ENCODE results near the gene CENPM.
A peak's percentile ranks its signal among the peaks of the same experiment; 100 is the strongest.

CENPM gene

GRCh38 chr22:41917375-41917902 is 29.5 kb downstream of the CENPM start:
- peaks cover 9% of the 10 kb centered on the region for H3K4me1 ChIP-seq (ENCODE audit: insufficient read depth, low read length)
- H3K4me3 ChIP-seq (ENCODE audit: low read depth in 1 of 2, low read length in 2 of 2): no peak overlapping the region
- no peaks in the 10 kb centered on the region for H3K36me3 ChIP-seq (ENCODE audit: insufficient read depth, low read length)
- no peaks in the 10 kb centered on the region for H3K9me3 ChIP-seq (ENCODE audit: low read length)
- H3K27ac ChIP-seq (ENCODE audit: low read depth, low read length): no peak overlapping the region
- H3K27me3 ChIP-seq (ENCODE audit: control insufficient read depth in 1 of 2, insufficient read depth in 2 of 2, low read length in 2 of 2): peaks cover 35 to 74% of the 10 kb centered on the region in 2 donors
- H3K9ac ChIP-seq (ENCODE audit: low read length): no peak overlapping the region

- Histone ChIP-seq H3K4me3 (ENCODE audit: low read depth in 1 of 2, low read length in 2 of 2) (no peak overlapping the region), H3K4me1 (ENCODE audit: insufficient read depth, low read length) (peaks cover 9% of the 10 kb centered on the region), H3K27ac (ENCODE audit: low read depth, low read length) (no peak overlapping the region), H3K36me3 (ENCODE audit: insufficient read depth, low read length) (no peaks in the 10 kb centered on the region), H3K9ac (ENCODE audit: low read length) (no peak overlapping the region), H3K9me3 (ENCODE audit: low read length) (no peaks in the 10 kb centered on the region), H3K27me3 (ENCODE audit: control insufficient read depth in 1 of 2, insufficient read depth in 2 of 2, low read length in 2 of 2) (peaks cover 41 to 80% of the 10 kb centered on the region in 2 donors)
Measured at GRCh38 chr22:41916745-41917358, 30.1 kb downstream of the CENPM start.

- Histone ChIP-seq H3K9me3 (ENCODE audit: low read length) (no peaks in the 10 kb centered on the region), H3K4me1 (ENCODE audit: insufficient read depth, low read length) (peaks cover 13% of the 10 kb centered on the region), H3K4me3 (ENCODE audit: low read depth in 1 of 2, low read length in 2 of 2) (no peak overlapping the region), H3K27ac (ENCODE audit: low read depth, low read length) (no peak overlapping the region), H3K9ac (ENCODE audit: low read length) (no peak overlapping the region), H3K27me3 (ENCODE audit: control insufficient read depth in 1 of 2, insufficient read depth in 2 of 2, low read length in 2 of 2) (peaks cover 47 to 89% of the 10 kb centered on the region in 2 donors), H3K36me3 (ENCODE audit: insufficient read depth, low read length) (no peaks in the 10 kb centered on the region)
Measured at GRCh38 chr22:41915786-41916493, 31.0 kb downstream of the CENPM start.

GRCh38 chr22:41915035-41915785 is 31.7 kb downstream of the CENPM start, which contains the start of gene SHISA8:
SHISA8 (minus strand) TSS chr22:41915074; CDS start chr22:41914667, 407 bp downstream.
- Histone ChIP-seq H3K27ac (ENCODE audit: low read depth, low read length) (no peak within 1 kb of the TSS), H3K9me3 (ENCODE audit: low read length) (no peaks in the 10 kb centered on the region), H3K4me1 (ENCODE audit: insufficient read depth, low read length) (peaks cover 17% of the 10 kb centered on the region), H3K27me3 (ENCODE audit: control insufficient read depth in 1 of 2, insufficient read depth in 2 of 2, low read length in 2 of 2) (peaks cover 51 to 90% of the 10 kb centered on the region in 2 donors), H3K36me3 (ENCODE audit: insufficient read depth, low read length) (no peaks in the 10 kb centered on the region), H3K4me3 (ENCODE audit: low read depth in 1 of 2, low read length in 2 of 2) (no peak within 1 kb of the TSS), H3K9ac (ENCODE audit: low read length) (no peak within 1 kb of the TSS)

- Histone ChIP-seq H3K27me3 (ENCODE audit: control insufficient read depth in 1 of 2, insufficient read depth in 2 of 2, low read length in 2 of 2) (peaks cover 51 to 90% of the 10 kb centered on the region in 2 donors), H3K4me3 (ENCODE audit: low read depth in 1 of 2, low read length in 2 of 2) (no peak overlapping the region), H3K27ac (ENCODE audit: low read depth, low read length) (no peak overlapping the region), H3K9ac (ENCODE audit: low read length) (no peak overlapping the region), H3K4me1 (ENCODE audit: insufficient read depth, low read length) (peaks cover 15% of the 10 kb centered on the region), H3K36me3 (ENCODE audit: insufficient read depth, low read length) (no peaks in the 10 kb centered on the region), H3K9me3 (ENCODE audit: low read length) (no peaks in the 10 kb centered on the region)
Measured at GRCh38 chr22:41914611-41915034, 32.3 kb downstream of the CENPM start.

- H3K4me3 ChIP-seq (ENCODE audit: low read depth in 1 of 2, low read length in 2 of 2): no peak overlapping the region
- H3K4me1 ChIP-seq (ENCODE audit: insufficient read depth, low read length): peaks cover 9% of the 10 kb centered on the region
- no peak overlapping the region for H3K27ac ChIP-seq (ENCODE audit: low read depth, low read length)
- no peaks in the 10 kb centered on the region for H3K36me3 ChIP-seq (ENCODE audit: insufficient read depth, low read length)
- no peaks in the 10 kb centered on the region for H3K9me3 ChIP-seq (ENCODE audit: low read length)
- no peak overlapping the region for H3K9ac ChIP-seq (ENCODE audit: low read length)
- peaks cover 51 to 89% of the 10 kb centered on the region in 2 donors for H3K27me3 ChIP-seq (ENCODE audit: control insufficient read depth in 1 of 2, insufficient read depth in 2 of 2, low read length in 2 of 2)
Measured at GRCh38 chr22:41913842-41914534, 33.0 kb downstream of the CENPM start.

GRCh38 chr22:41913040-41913719 is 33.8 kb downstream of the CENPM start:
- Histone ChIP-seq H3K27me3 (ENCODE audit: control insufficient read depth in 1 of 2, insufficient read depth in 2 of 2, low read length in 2 of 2) (peaks cover 51 to 81% of the 10 kb centered on the region in 2 donors), H3K4me3 (ENCODE audit: low read depth in 1 of 2, low read length in 2 of 2) (no peak overlapping the region), H3K9ac (ENCODE audit: low read length) (no peak overlapping the region)

GRCh38 chr22:41912338-41913039 is 34.5 kb downstream of the CENPM start:
- Histone ChIP-seq H3K27ac (ENCODE audit: low read depth, low read length) (no peak overlapping the region), H3K4me3 (ENCODE audit: low read depth in 1 of 2, low read length in 2 of 2) (no peak overlapping the region), H3K9ac (ENCODE audit: low read length) (no peak overlapping the region), H3K36me3 (ENCODE audit: insufficient read depth, low read length) (no peaks in the 10 kb centered on the region), H3K27me3 (ENCODE audit: control insufficient read depth in 1 of 2, insufficient read depth in 2 of 2, low read length in 2 of 2) (peaks cover 51 to 74% of the 10 kb centered on the region in 2 donors), H3K9me3 (ENCODE audit: low read length) (no peaks in the 10 kb centered on the region), H3K4me1 (ENCODE audit: insufficient read depth, low read length) (peaks cover 8% of the 10 kb centered on the region)

More at GRCh38 chr22:41913040-41913719, 33.8 kb downstream of the CENPM start:
- Histone ChIP-seq H3K36me3 (ENCODE audit: insufficient read depth, low read length) (no peaks in the 10 kb centered on the region), H3K9me3 (ENCODE audit: low read length) (no peaks in the 10 kb centered on the region), H3K27ac (ENCODE audit: low read depth, low read length) (no peak overlapping the region), H3K4me1 (ENCODE audit: insufficient read depth, low read length) (peaks cover 8% of the 10 kb centered on the region)

GRCh38 chr22:41911001-41911611 is 35.8 kb downstream of the CENPM start:
- H3K9ac ChIP-seq (ENCODE audit: low read length): no peak overlapping the region
- peaks cover 38 to 62% of the 10 kb centered on the region in 2 donors for H3K27me3 ChIP-seq (ENCODE audit: control insufficient read depth in 1 of 2, insufficient read depth in 2 of 2, low read length in 2 of 2)
- no peak overlapping the region for H3K27ac ChIP-seq (ENCODE audit: low read depth, low read length)
- H3K9me3 ChIP-seq (ENCODE audit: low read length): no peaks in the 10 kb centered on the region
- peak overlapping the region in 1 of 2 donors; percentile 35 for H3K4me3 ChIP-seq (ENCODE audit: low read depth in 1 of 2, low read length in 2 of 2)
- H3K4me1 ChIP-seq (ENCODE audit: insufficient read depth, low read length): peaks cover 8% of the 10 kb centered on the region
- no peaks in the 10 kb centered on the region for H3K36me3 ChIP-seq (ENCODE audit: insufficient read depth, low read length)

All from muscle layer of colon (tissue), 2 donors.